GM10248 (cell line): Measurements from ENCODE around the gene FAM163B.

Experiments used
- CTCF ChIA-PET: fragments of 300-600 bp; sonication (Branson Sonifier 250); formaldehyde crosslinking; extraction: SDS; loops from one replicate; lab custom pipeline; 2021; ENCODE audit warnings: antibody characterized with exemption; lab: Yijun Ruan, JAX
- POLR2A ChIA-PET: fragments of 350-650 bp; sonication (Branson Sonifier 250); formaldehyde crosslinking; extraction: SDS; loops from one replicate; lab custom pipeline; 2020; ENCODE audit warnings: antibody characterized with exemption; lab: Yijun Ruan, JAX
- DNase-seq: peaks from one replicate; pipeline ENCODE4 v3.0.0; 2012; ENCODE audit errors: extremely low spot score
- CTCF ChIP-seq: IDR thresholded peaks from 2 replicates; pipeline ENCODE4 v1.5.1; 2012; ENCODE audit warnings: mild to moderate bottlenecking, low read depth; ENCODE audit errors: extremely low read depth, missing control alignments, control extremely low read depth

The FAM163B gene

GRCh38 chr9:133534346-133535291 is 74.6 kb downstream of the FAM163B start, which contains the start of gene ADAMTSL2:
ADAMTSL2 (plus strand) TSS chr9:133534704; CDS start chr9:133536713, 2,009 bp downstream.
- CTCF ChIA-PET: interaction anchor here (1.0 to 4.3 kb wide), 6 partner anchors 9 to 564 kb away, joined by 3 to 34 read pairs (median 6); no protein-coding TSS in a partner anchor
- POLR2A ChIA-PET: no interaction called here
- TF ChIP-seq CTCF: no peak
- DNase-seq: peak; percentile 56

- CTCF ChIA-PET: interaction anchor here (0.7 to 4.3 kb wide), 9 partner anchors 10 to 565 kb away, joined by 3 to 34 read pairs (median 4); partner anchors contain the start of gene SARDH
- TF ChIP-seq CTCF: no peak
- DNase-seq: no peak
- POLR2A ChIA-PET: no interaction called here
These were observed 75.3 kb downstream of the FAM163B start for GRCh38 chr9:133533857-133534256.

GRCh38 chr9:133532937-133533668 is 76.1 kb downstream of the FAM163B start:
- POLR2A ChIA-PET: no interaction called here
- peak; percentile 79 for DNase-seq
- CTCF ChIA-PET: interaction anchor here (0.6 to 4.3 kb wide), 13 partner anchors 11 to 566 kb away, joined by 3 to 34 read pairs (median 4); partner anchors contain the start of gene SARDH
- peak; percentile 72 for TF ChIP-seq CTCF

DNA sequence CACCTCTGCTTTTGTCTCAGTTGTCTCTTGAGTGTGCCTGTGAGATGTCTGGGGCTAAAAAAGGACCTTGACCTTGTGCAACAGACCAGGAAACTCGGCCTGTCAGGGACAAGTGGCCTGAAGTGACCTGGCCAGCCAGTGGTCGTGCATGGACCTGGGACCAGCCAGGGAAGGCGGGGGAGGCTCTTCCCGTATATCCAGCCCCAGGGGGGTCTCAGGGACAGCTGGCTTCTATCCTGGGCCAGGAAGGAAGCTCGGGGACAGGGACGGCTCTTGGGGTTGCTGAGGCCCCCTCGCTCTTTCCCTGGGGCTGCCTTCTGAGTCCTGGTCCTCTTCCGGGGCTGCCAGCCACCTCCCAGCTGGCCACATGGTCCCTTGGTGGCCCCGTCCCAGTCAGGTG is 77.9 kb downstream of the FAM163B start:
- ChIA-PET CTCF (interaction anchor here (1.9 to 4.3 kb wide), 2 partner anchors 9 to 196 kb away, joined by 7 to 34 read pairs; no protein-coding TSS in a partner anchor), POLR2A (no interaction called here)
- no peak for TF ChIP-seq CTCF
- DNase-seq: no peak

DNA sequence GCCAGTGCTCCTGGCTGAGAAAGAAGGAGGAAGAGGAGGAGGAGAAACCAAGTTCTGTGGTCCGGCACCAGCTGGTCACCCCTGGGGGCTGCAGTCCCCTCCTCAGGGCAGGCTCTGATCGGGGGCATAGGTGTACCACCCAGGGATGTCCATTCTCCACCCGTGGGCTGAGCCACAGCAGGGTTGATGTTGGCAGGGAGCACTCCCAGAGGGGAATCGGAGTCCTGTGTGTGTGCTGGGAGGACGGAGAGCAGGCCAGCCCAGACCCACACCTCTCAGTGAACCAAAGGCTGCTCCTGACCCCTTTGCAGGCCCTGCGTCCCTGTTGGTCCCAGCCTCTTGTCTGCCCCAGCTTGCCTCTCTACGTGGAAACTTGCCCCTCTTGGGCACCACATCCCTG is 79.3 kb downstream of the FAM163B start:
- ChIA-PET CTCF (interaction anchor here (1.3 to 4.3 kb wide), 3 partner anchors 197 to 252 kb away, joined by 3 to 34 read pairs (median 4); no protein-coding TSS in a partner anchor), POLR2A (no interaction called here)
- no peak for DNase-seq
- no peak for TF ChIP-seq CTCF

DNA sequence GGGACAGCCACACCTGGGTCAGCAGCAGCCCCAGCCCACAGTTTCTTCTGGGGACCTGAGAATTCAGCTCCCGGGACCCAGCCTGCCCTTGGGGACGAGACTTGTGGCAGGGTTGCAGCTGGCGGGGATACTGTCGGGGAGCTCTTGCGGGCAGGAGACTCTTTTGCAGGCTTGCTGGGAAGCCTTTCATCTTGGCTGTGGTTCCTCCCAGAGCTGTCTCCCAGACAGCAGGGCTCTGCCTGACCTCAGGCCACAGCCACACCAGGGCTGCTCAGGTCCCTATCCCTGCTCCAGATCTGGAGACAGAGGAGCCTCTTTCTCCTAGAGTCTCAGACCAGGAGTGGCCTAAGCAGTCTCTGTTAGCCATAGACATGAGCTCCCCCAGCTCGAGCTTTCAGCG is 79.7 kb downstream of the FAM163B start:
- POLR2A ChIA-PET: no interaction called here
- CTCF ChIA-PET: interaction anchor here (1.3 to 1.6 kb wide), 2 partner anchors 213 to 253 kb away, joined by 3 to 4 read pairs; no protein-coding TSS in a partner anchor

More for the DNA sequence above, 79.7 kb downstream of the FAM163B start:
- no peak for TF ChIP-seq CTCF
- DNase-seq: no peak
